ENCODE results near the gene TRPM3.

Gene TRPM3

DNA sequence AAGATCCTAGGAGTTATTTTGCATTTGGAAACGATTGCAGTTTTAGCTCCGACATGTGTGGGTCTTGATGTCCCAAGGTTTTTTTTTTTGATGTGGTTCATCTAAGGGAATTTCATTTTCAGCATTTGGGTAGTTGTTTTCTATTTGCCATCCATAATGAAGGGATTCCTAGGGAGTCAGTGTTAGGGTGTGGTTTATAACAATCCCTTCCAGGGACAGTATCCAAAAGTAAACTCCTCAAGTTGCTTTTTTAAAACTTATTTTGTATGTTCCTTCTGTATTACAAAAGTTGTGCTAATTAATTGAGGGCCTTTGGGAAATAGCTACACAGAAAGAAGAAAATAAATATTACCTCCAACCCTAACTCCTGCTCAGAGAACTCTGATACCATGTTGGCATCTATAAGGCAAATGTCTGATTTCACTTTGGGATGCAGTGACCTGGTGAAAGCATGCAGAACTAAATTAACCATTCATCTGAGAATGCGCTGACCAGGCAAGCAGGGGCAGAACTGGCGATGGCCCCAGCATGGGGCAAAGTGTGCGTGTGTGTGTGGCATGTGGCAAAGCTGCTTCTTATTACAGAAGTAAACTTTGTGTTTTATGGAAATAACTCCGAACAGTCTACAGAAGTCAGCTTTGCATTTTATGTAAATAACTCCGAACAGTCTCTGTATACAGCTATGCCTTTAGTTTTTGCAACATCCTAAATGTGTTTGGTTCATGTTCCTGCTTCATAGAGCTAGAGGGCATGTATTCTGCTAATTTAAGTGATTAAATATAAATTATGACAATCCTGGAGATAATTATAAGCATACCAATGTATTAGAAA, 237.2 kb downstream of the TRPM3 start:
- no peak for DNase-seq (ENCODE audit: low spot score)

DNA sequence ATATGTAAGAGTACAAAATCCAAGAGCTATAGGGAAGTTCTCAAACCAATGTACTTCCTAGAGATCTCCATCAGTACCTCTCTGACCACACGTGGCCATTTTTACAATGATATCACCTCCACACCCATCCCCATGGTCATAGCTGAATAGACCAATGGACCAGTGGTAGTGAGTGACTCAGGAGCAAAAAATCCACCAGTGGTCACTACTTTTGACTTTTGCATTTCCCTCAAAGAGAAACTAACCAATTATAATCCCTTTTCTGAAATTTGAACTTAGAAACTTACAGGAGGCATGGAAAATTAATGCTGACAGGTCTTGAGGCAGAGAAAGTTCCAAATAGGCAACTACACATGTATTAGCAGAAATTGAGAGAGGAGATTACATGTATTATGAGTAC, 238.4 kb downstream of the TRPM3 start:
- DNase-seq (ENCODE audit: low spot score), result no peak

DNA sequence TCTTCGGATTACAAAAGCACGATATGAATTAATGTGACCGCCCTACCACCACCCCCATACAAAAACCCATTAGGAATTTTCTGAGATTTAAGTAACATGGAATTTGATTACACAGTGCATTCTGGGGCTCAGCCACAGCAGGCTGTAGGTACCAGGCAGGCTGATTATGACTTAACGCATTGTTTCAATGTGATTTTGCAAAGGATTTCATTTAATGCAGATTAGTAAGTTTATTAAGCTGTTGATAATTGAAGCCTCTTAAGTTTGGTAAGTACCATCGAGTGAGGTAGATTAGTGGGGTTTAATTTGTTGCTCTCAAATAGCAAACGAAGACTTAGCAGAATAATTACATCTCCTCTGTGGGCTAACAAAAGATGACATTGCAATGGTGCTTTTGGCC, 240.1 kb downstream of the TRPM3 start:
- no peak for DNase-seq (ENCODE audit: low spot score)

DNA sequence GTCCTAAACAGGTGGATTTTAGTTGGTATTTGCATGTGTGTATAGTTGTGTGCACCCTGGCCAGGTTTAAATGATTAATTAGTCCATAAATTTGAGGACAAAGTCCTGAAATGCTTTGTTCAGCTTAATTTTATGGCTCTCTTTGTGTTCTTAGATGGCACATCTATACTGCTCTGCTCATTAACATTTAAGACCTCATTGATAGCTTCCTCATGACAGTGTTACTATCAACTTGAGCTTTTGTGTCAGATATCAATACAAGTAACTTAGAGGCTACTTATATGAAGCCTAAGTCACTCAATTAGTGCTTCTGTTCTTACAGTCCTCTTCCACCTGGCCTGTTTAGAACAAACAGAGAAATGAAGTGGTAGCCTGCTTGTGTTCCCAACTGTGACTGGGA, 240.9 kb downstream of the TRPM3 start:
- no peak for DNase-seq (ENCODE audit: low spot score)

DNA sequence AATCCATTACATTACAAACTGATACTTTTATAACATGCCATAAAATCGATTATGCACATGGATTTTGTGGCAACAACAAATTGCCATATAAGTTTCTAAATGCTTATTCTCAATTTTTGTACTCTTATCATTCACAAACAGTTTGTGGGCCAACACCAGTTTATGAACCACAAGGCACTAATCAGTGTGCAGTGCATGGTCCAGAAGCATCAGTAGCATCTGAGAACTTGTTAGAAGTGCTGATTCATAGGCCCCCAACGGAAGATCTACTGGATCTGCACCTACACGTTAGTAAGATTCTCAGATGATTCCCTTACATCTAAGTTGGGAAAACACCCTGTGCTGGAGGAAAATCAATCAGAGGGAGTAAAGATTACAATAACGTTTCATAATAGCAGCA, 242.8 kb downstream of the TRPM3 start:
- DNase-seq (ENCODE audit: low spot score), result no peak

DNA sequence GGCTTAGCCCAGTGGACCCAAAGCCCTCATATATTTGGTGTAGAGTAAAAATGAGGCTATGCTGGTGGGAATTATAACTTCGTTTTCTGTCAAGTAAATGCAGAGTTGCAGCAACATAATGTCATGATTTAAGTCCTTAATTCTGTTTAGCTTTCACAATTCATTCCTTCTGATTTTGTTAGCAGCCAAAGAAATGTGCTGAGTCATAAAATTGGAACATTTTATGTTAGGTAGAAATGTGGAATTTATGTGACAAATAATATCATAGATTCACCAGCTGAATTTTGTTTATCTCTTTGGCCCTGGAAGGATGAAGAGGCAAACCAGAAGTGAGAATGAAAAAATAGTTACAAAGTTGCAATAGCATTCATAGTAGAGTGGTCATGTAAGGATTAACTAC, 247.0 kb downstream of the TRPM3 start:
- DNase-seq (ENCODE audit: low spot score), result no peak

DNA sequence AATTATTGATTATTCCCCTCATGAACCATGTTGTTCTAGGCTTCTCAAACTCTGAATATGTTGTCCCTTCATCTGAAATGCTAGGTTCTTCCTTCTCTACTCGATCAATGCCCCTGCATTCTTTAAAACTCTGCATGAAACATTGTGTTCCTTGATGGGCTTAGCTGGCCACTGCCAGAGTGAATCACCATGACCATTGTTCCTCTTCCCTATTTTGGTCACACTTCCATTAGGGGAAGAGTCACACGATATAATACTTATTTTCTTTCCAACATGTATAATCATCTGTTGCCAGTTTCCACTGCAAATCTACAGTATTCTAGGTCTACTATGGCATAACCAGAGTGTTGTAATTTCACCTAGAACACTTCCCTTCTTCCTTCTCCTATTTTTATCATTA, 247.9 kb downstream of the TRPM3 start:
- DNase-seq (ENCODE audit: low spot score), result no peak

DNA sequence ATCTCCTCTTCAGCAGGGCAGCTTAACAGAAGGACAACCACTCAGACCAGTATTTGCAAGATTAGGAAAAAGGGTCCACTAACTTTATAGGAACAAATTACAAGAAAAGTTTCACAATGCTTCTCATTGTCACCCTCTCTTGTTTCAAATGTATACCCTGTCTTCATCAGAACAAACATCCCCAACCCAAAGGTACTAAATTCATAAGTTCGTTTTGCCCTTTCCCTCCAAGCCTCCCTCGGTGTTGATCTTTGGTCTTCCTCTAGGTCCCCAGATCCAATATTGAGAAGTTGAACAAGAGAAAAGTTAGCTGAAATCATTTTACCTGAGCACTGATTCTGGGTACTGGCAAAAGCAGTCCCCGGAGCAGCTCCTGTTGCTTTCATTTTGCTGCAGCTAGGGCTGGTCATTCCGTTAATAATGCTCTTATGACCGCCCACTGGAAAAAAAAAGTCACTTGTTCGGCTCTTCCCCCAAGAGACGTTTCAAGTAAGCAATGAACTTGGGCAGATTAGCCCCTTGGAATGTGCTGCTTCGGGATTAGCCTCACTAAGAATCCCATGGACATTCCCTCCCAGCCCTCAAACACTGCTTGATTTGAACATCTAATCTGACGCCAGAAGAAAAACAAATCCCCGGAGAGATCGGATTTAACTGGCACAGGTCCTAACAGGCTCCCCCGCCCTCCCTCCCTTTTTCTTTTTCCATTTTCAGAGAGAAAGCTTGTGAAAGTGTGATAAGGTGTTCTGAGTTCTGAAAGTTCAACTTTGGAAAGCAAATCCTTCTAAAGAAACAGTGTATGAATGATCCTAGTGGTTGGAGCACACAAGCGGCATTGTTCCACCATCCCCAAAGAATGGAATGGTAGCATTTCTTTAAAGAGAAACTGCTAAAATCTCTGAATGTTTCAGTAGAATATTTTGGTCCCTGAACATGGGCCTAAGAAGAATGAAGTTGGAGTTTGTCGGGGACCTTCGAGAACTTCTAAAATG, 252.5 kb downstream of the TRPM3 start:
- DNase-seq (ENCODE audit: low spot score), result no peak

DNA sequence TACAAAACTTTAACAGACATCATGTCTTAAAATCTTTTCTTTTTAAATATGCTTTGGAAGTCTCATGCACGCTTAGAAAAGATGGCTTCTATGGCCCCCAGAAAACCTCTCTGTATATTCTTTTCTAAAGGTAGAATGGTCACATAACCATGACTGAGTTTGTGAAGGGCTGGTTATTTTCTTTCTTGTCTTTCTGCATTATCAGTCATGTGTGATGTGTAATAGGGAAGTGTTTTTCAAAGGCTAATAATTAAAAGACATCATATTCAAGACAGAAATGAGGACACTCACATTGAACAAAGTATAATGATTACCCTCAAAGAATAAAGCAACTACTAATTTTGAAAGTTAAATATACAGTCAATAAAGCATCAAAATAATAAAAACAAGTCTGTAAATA, 253.4 kb downstream of the TRPM3 start:
- no peak for DNase-seq (ENCODE audit: low spot score)

DNA sequence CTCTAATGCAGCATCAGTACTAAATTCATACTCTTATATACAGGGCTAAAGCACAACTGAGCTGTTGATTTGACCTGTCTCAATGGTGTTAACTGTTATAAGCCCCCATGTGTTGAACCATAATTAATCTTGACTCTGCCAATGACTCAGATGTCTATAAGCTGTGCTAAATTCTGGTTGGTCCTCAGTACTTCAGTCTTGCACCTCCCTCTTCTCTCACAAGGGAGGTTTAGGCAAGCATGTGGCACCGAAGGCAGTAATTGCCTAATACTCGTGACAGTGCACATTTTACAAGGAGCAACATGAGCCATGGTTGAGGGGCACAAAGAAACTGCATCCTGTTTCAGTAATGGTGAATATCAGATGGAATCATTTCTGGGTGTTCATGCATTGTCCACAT, 255.9 kb downstream of the TRPM3 start:
- DNase-seq (ENCODE audit: low spot score), result no peak

DNA sequence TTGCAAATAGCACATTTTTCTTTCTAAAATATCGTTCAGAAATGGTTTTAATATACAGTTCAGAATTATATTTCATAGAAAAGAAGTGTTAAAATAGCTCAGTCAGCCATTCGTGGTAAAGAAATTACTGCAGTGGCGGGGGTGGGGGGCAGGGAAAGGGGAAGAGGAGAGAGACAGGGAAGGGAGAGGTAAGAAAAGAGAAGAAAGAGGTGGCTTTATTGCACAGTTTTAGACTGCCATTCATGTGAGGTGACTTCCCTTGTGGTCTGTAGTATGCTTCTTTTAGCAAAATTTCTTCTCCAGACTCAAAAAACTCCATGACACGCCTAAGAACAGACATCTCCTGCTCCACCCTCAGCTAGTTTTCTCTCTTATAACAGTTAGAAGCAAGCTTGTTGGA, 259.6 kb downstream of the TRPM3 start:
- DNase-seq (ENCODE audit: low spot score), result no peak

DNA sequence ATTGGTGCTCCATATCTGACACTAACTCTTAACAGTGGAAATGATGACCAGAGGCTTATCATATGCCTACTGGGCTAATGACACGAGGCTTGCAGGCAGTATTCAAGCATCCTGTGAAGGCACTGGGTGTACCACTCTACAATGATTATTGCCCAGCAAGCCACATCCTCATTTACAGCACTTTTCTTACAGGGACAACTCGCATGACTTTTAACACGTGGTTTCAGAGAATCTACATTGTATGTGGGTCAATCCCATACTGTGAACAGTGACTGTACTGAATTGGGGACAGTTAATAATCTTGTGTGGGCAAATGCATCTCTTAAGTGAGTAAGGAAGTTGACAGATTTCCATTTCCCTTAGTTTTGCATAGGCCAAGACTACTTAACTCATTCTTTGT, 260.0 kb downstream of the TRPM3 start:
- DNase-seq (ENCODE audit: low spot score), result no peak

DNA sequence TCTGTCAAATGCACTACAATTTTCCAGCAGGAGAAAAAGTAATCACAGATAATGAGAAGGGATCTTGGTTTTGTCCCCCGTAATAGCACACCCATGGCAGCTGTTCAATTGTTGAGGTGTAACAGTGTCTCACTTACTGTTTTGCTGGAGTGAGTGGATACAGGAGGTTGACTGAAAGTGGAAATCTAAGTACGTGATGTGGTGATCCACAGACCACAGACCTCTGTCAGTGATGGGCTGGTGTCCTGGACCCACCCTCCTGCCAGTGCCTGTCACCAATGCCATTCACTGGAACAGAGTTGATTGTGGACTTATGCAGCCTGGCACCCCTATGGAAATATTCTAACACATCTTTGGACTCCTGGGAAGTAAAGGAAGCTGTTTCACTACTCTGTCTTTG, 261.7 kb downstream of the TRPM3 start:
- no peak for DNase-seq (ENCODE audit: low spot score)

DNA sequence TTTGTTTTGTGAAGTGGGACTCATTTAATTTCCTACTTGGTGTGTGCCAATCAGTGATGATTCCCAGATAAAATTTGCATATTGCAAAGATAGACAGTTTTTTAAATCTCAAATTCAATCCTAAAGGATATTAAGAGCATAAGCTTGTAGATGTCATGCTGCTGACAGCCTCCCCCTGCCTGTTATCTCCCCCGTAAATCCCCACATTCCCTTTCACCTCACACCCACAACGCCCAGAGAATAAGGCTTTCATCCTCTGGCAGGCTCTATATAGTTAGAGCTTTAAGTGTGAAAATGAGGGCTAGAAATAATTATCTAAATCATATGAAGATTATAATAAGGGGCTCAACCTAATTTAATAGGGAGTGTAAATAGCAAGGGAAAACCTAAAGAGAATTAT, 265.0 kb downstream of the TRPM3 start:
- no peak for DNase-seq (ENCODE audit: low spot score)

DNA sequence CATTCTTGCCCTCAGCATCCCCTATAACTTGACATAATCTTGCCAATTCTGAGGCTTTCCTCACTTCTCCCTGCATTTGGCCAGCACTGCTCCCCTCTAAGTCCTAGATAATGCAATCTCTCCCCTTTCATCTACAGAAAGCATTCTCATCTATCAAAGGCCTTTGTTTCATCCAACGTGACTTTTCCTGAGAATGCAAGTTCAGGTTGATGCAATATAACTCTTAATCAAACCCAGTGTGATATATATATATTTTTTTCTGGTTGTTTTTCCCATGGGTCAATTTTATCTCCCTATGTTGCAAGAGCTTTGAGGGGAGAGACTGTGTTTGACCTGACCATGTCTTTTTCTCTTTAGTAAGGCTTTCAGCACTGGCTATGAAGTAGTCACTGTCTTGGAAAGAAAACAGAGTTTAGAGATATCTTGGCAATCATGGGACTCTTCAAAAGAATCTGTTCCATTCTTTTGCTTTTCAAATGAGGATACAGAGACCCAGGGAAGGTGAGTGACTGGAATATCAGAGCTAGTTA, 268.6 kb downstream of the TRPM3 start:
- DNase-seq (ENCODE audit: low spot score), result no peak

DNA sequence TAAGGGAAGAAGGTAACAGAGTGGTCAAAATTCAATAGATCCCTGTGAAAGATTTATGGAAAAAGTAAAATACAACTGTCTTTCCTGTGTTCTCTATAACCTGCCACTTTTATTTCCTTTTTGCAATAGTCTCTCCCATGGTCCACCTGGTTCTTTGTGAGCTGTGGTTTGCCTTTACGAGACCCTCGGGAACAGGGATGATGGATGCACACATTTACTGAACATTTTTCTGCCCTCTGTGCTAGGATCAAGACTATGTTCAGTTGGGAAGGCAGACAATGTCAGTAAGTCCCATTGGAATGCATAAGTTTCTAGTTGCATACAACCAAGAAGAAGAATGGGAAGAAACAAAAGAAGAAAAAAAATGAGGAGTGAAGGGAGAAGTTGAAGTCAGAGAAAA, 281.2 kb downstream of the TRPM3 start:
- no peak for DNase-seq (ENCODE audit: low spot score)

DNA sequence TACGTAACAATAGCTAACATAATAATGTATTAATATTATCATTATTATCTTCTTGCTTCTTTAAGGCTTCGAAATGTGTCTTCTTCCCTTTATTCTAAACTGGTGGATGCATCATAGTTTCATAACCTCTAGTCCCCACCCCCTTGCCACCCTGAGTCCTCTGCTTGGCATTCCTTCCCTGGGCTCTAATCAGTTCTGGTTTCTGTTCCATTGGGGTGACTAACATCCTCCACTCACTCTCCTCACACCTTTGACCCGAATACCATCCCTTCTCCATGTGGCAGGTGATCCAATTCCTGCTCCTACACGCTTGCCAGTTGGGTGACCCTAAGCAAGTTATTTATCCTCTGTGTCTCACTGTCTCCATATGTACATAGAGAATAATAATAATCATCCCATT, 286.1 kb downstream of the TRPM3 start:
- no peak for DNase-seq (ENCODE audit: low spot score)

DNA sequence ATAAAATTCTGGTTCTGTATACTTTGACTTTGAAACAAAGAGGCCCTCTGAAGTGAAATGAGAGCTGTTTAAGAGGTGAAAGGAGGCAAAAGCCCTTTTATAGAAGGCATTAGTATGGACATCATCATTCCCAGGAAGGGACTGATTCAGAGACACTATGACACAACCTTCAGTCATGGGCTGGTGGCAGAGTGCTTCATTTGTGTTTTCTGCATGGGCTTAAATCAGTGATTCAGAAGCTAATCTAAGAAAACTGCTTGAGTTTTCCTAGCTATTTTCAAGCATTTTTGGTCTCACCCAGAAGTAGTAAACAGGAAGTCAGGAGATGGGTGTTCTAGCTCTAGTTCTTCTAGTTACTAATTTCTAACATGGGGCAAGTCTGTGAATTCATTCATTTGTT, 288.9 kb downstream of the TRPM3 start:
- DNase-seq (ENCODE audit: low spot score), result no peak

DNA sequence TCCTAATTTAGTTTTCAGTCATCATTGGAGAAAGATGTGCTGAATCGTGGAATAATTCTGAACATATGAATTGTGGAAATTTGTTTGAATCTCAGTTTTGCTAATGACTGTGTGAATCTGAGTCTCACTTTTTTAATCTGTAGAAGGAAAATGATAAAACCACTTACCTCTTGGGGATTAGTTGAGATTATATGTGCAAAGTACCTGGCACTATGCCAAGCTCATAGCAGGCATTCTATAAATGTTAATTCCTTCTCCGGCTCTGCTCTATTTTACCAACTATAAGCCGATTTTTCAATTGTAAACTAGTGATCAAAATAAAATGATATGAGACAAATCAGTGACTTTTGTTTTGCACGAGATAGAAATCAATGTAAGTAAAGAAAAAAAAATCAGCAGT, 290.8 kb downstream of the TRPM3 start:
- no peak for DNase-seq (ENCODE audit: low spot score)

DNA sequence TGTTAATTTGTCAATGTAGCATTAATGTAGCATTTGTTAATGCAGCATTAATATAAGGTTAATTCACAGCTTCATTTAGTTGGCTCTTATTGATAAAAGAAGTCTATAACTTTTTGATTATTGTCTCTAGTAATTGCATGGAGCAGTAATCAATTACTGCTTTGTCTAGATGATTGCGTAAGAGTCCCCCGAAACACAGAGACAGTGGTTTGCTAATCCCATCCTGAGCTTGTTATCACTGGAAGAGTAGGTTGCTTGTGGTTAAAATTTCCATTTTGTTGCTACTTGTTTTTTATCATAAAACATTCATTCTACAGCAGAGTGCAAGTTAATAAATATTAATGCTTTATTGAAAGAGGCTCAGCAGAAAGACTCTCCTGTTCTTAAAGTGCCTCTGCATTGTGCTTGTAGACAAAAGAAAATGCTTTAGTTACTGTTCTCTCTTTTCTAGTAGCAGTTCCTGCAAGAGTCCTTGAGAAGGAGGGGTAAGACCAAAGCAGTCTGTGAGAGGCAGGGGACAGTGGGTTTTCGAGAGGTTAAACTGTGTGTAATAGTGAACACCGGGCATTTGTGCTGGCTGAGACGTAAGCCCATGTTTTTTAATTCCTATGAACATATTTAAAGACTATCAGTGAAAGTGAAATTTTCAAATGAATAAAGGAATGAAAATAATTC, 291.7 kb downstream of the TRPM3 start:
- no peak for DNase-seq (ENCODE audit: low spot score)

DNA sequence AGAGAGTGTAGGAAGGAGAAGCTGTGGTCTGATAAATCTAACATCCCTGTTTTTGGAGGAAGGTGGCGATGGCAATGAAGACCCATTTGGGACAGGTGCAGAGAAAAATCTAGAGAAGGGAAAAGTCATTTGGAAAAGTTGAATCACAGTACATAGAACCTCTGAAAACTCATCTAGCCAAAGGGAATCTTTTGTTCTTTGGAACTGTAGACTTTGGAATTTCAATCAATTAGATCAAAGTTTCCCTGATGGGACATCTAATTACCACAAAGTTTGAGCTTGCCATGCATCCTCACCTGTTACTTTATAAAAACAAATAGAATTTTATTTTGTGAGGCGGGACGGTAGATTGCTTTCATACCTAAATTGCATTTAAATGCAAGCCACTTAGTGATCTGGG, 294.9 kb downstream of the TRPM3 start:
- DNase-seq (ENCODE audit: low spot score), result no peak

DNA sequence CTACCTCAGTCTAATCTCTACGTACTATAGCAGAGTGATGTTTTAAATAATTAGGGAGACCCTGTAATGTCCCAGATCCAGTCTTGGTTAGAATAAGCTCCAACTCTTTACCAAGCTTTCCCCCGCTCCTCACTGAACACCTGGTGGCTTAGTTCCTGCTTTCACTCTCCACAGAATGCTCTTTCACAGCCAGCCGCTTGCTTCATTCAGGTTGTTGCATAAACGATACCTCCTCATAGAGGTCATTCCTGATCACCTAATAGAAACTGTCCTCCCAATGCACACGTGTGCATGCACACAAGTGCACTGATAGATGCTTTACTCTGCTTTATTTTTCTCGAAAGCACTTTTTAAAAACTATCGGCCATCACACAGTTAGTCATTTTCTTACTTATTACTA, 298.1 kb downstream of the TRPM3 start:
- DNase-seq (ENCODE audit: low spot score), result no peak
